NCI-H446 (cell line): Measurements from ENCODE around the gene MAP2K1.
"Not testable (repeated sequence)": the region's sequence is repeated elsewhere in the genome, so short reads cannot be mapped to it uniquely, and the experiment has no call there.

ENCODE experiments used
- DNase-seq, 2 experiments: peaks; one replicate each; lab custom pipeline; 2025; lab: John Stamatoyannopoulos, UW

The MAP2K1 gene

DNA sequence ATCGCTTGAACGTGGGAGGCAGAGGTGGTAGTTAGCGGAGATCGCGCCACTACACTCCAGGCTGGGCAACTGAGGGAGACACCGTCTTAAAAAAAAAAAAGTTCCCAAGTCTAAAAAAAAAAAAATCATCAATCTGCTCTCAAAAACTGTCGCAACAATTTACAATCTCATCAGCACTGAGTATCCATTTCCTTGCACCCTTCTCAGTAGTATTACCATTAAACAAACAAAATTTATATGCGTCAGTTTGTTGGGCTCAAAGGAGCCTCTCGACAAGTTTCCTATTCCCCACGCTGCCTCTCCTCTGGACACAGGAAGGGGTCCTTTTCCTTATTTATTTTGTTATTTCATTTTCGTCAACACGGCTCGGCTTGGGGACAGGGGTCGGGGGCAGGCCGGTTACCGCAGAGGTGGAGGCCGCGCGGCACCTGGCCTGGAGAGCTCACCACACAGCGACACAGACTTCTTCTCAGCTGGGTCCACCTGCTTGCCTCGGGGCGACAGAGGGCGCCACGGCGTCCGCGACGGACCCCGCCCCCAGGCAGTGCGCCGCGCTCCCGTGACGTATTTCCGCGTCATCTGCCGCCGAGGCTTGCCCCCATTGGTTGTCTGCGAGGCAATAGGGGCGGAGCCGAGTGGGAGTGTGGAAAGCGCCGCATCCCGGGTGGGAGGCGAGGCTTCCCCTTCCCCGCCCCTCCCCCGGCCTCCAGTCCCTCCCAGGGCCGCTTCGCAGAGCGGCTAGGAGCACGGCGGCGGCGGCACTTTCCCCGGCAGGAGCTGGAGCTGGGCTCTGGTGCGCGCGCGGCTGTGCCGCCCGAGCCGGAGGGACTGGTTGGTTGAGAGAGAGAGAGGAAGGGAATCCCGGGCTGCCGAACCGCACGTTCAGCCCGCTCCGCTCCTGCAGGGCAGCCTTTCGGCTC is at the start of gene MAP2K1:
TSS of gene MAP2K1 (plus strand) at position 709 of the 920 bp plus-strand sequence. CDS start 436 bp downstream, outside the sequence.
- DNase-seq: peak; percentile 77 to 97

- DNase-seq: peak in 1 of 2 experiments; percentile 8
These were observed 38.2 kb upstream of the MAP2K1 start for GRCh38 chr15:66348530-66348929.

DNA sequence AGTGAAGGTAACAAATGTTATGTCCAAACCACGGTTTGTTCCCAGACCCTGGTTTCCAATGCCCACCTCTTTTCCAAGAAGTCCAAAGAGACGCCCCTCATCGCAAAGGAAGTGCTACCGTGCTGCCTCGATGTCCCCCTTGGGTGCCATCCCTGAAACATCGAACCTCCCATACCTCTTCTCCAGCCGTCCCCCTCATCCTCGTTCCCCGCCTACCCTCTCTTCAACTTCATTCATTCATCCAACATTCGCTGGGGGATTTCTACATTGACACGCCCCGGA is 30.7 kb upstream of the MAP2K1 start:
- DNase-seq: peak in 1 of 2 experiments; percentile 40

DNA sequence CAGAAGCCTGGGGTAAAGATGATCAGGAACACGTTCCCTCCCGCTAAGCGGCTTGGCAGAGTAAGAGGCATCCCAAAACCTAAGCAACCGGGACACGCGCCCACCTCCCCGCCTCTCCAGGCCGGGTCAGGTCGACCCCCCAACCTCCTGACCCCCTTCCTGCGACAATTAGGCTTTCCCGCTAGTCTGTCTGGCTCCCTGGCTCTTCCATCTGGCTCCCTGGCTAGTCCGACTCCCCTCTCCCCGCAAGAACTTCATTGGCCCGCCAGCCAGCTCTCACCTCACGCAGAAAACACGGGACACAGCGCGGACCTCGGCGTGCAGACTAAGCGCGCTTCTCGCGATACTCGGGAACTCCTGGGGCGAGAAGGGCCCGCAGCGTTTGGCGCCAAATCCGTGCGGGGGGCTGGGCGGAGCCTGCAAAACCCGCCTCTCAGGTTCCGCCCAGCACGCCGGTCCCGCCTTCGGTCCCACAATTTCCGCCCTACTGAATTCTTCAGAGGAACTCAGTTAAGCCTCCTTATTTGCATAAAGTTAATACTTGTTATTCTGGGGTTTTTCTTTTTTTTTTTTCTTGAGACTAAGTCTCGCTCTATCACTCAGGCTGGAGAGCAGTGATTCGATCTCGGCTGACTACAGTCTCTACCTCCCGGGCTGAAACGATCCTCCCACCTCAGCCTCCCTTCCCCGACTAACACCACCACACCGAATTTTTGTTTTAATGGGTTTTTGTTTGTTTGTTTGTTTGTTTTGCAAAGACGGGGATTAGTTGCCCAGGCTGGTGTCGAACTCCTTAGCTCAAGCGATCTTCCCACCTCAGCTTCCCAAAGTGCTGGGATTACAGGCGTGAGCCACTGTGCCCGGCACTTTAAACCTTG is 30.1 kb upstream of the MAP2K1 start, which contains the start of gene TIPIN:
TSS of gene TIPIN (minus strand) at position 327 of the 878 bp plus-strand sequence. CDS start 3,738 bp downstream, outside the sequence.
- DNase-seq: peak; percentile 89 to 97

DNA sequence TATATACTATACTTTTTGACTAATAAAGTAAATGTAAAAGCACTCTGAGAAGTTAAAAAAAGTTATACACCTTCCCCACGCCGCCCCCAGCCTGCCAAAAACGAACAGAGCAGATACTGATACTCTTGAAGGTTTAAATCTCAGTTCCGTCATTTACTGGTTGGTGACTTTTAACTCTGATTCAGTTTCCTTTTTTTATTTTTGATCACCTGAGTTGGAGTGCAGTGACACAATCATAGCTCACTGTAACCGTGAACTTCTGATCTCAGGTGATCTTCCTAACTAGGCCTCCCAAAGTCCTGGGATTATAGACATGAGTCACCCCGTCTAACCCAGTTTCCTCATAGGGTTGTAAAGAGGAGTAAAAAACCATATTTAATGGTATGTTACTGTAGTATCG is 27.0 kb upstream of the MAP2K1 start:
- no peak for DNase-seq

- not testable (repeated sequence) for DNase-seq
These were observed 24.8 kb upstream of the MAP2K1 start for GRCh38 chr15:66361745-66362460.

- DNase-seq: no peak
These were observed 23.9 kb upstream of the MAP2K1 start for GRCh38 chr15:66362776-66363175.

GRCh38 chr15:66364944-66365528 is 21.7 kb upstream of the MAP2K1 start:
- no peak for DNase-seq

DNA sequence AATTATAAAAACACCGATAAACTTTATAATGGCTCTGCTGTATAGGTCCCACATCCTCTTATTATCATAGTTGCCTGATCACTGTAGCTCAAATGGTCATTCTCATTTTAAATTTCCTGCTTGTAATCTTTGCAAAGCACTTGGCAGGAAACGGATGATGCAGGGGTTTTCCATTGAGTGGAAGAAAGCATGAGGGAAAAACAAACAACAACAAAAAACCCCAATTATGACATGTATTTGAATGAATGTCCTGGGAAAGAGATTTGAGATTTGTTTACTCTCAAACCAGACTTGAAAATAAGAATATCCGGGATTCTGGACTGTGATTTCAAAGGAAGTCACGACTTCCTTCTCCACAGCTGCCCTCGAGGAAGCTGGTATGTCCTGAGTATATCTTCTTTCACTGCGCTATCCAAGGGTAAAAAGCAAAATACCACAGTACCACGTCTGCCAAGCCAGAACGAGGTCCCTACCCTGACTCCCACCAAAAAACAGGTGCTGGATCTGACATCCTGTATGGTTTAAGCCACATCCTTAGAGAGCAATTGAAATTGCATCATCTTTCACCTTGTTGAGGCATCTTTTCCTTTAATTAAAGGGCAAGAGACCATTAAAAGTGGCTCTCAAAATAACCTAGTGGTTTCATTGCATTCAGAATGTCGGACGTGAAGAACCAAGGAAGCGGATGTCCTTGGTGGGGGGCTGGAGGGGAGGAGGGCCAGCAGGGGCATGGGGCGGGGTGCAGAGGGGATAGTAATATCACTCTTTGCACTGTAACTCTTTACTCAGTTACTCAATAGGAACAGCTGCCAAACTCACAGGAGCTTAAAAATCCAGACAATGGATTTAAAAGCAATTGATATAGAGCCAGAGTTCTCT is 16.7 kb upstream of the MAP2K1 start:
- no peak for DNase-seq

- DNase-seq: no peak
These were observed 12.5 kb upstream of the MAP2K1 start for GRCh38 chr15:66374179-66374578.

DNA sequence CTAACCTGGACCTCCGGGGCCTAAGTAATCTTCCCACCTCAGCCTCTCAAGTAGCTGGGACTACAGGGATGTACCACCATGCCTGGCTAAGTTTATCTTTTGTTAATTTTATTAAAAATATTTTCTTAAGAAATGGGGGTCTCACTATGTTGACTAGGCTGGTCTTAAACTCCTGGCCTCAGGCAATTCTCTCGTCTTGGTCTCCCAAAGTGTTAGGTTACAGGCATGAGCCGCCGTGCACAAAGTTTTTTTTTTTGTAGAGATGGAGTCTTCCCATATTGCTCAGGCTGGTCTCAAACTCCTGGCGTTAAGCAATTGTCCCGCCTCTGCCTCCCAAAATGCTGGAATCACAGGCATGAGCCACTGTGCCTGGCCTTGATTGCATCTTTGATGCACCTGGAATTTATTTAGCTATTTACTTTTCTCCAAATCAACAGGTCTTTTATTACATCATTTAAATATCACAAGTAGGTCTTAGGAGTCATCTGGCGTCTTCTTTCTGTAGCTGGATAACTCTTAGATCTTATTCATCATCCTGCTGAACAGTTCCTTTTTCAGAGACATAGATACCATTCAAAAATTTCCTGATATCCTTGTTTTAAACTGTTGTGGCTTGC is 7.8 kb upstream of the MAP2K1 start:
- no peak for DNase-seq

- not testable (repeated sequence) for DNase-seq
These were observed 5.3 kb upstream of the MAP2K1 start for GRCh38 chr15:66381376-66381775.

DNA sequence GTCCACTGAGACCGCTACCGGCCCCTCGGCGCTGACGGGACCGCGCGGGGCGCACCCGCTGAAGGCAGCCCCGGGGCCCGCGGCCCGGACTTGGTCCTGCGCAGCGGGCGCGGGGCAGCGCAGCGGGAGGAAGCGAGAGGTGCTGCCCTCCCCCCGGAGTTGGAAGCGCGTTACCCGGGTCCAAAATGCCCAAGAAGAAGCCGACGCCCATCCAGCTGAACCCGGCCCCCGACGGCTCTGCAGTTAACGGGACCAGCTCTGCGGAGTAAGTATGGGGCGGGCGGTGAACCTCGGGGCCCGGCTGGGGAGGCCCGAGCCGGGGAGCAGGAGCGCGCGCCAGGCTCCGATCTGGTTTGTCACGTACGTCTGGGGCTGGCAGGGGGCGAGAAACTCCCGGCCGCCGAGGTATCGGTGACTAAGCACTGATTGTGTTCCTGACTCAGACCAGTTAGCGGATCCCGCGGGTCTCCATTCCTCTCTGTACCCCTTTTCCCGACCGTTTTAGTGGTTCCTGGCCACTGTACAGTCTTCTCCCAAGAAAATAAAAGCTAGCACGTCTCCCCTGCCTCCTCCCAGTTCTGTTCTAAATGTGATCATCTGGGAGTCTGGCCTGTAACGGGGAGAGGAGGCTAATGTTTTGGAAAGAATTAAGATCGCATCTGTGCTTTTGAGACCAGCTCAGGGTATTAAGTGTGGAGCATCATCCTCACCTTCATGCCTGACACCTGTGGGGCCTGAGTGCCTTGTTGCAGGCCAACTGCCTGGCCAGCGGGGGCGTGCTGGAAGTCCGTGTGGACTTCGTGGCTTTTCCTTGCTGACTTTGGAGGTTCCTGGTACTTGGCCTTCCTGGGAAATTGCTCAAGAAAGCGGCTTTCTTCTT is 691 bp downstream of the MAP2K1 start:
- DNase-seq: peak in 1 of 2 experiments; percentile 20

GRCh38 chr15:66388043-66388363 is 1.3 kb downstream of the MAP2K1 start:
- DNase-seq: no peak

DNA sequence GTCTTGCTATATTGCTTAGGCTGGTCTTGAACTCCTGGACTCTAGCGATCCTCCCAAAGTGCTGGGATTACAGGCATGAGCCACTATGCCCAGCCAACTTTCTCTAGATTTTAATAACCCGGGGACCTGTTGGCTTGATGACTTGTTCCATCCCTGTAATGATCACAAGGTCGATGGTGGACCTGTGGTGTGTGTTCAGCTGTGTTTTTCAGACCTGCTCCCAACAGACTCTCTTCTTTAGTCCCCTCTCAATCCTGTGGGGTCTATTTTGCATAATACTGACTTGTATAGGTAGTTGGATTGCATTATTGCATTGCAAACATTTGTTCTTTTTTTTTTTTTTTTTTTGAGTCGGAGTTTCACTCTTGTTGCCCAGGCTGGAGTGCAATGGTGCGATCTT is 1.9 kb downstream of the MAP2K1 start:
- no peak for DNase-seq

DNA sequence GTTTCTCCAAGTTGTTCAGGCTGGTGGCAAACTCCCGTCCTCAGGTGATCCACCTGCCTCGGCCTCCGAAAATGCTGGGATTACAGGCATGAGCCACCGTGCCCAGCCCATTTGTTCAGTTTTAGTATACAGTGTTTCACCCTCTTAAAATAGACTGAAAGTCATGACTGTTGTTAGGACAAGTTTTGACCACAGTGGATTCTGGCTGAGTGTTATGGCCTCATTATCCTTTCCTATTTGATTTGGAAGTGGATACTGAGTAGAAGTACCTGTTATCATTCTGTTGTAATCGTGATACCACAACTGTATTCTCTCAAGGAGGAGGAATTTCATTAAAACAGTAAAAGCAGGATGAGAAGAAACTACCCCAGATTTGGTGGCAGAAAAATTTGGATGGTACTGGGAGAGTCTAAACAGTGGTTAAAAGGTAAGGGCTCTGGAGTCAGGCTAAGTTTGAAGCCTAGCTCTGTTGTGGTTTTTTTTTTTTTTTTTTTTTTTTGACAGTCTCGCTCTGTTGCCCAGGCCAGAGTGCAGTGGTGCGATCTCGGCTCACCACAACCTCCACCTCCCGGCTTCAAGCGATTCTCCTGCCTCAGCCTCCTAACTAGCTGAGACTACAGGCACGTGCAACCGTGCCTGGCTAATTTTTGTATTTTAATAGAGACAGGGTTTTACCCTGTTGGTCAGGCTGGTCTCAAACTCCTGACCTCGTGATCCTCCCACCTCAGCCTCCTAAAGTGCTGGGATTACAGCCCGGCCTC is 2.6 kb downstream of the MAP2K1 start:
- DNase-seq: no peak

DNA sequence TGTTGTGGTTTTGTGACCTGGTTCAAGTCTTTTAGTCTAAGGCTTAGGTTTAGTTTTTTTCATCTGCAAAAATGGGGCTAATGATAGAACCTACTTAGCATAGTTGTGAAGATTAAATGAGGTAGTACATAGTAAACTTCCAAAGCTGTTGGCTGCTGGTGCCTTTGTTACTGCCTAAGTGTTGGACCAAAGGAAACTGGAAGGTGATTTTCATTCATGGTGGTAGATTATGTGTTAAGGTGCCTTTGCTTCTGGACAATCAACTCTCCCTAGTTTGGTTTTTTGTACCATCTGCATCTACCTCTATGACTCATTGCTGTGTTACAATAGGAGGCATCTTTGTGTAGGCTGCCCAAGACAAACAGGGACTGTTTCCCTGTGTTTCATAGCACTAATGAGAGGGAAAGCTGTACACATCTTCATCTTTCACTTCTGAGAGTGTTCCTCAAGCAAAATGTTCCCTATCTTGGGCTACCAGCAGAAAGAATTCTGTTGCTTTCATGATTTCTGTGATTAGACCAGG is 3.2 kb downstream of the MAP2K1 start:
- DNase-seq: no peak

DNA sequence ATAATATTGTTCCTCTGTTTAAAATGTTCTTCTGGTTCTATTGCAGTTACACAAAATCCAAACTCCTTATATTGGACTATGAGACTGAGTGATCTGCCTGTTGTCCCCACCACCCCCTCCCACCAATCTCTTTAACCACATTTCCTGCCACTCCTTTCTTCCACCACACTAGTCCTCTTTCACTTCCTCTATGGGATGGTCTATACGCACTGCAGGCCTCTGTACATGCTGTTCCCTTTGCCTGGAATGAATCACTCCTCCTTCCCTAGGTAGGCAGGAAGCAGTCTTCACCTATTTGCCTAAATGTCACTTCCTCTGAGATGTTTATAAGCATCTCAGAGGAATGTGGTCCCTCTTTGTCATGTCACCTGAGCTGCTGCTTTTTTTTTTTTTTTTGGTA is 4.0 kb downstream of the MAP2K1 start:
- no peak for DNase-seq
